Left cardiac atrium (tissue), 4 donors: ENCODE data around the gene UBN2. TPM values are rescaled to one million over a fixed set of nuclear protein-coding genes. Genes with fewer than 3 reads are reported as not detected.

Experiments used
- ATAC-seq, 2 donors: fragments of 200-7000 bp; cut with Tn5 transposase; one replicate each; pipeline ENCODE4 v1.9.1; 2020; ENCODE audit warnings: mild to moderate bottlenecking in 2 of 2, moderate library complexity in 2 of 2
- DNase-seq: peaks from one replicate; pipeline ENCODE4 v3.0.0-alpha.2; 2020
- intact Hi-C, 2 donors: fragments of 100-400 bp; cut with DNase I; formaldehyde crosslinking; loops; one replicate each; pipeline versions ENCODE4 v1.14.1 to v1.15.1; 2022 to 2023
- total RNA-seq, 2 donors: library from RNA; stranded (reverse); fragmentation: NEBNext Ultra II Directional; extraction: Animal tissue kit (Norgen Biotek cat#: 25700); gene quantifications; one replicate each; pipeline ENCODE4 v1.2.1, GENCODE V29; 2021
- donor health status: DM: no; HTN: yes; CAD: no.
- donor health status: DM: no; HTN: yes; CAD: no; lungs with severe emphysema.
- donor health status: DM: yes; HTN: yes; CAD: no.
- donor health status: Dilated cardiomyopathy.

The UBN2 gene
- total RNA-seq, 2 donors from 2014 or later, result 11.7 to 14.3 TPM

- ATAC-seq, result no peak
These were observed 103.5 kb downstream of the UBN2 start for GRCh38 chr7:139334399-139335150.

DNA sequence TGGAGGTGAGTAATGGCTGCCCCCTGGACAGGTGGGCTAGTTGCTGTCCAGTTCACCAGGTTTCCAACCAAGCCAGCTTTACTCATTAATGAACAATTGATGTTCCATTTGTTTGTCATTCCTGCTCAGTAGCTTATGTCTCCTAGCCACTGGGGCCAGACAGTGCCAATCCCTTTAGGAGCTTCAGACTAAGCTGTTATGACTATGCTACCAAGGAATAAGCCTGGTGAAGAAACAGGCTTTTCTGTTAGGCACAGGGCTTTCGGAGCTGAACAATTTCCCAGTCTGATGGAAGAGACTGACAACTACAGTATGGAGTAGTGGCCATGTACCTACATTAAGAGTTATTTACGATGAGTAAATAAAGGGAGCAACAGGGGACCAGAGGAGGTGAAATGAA lies 108.0 kb downstream of the UBN2 start:
- intact Hi-C loops, result no loop called here

More at GRCh38 chr7:139334399-139335150, 103.5 kb downstream of the UBN2 start:
- intact Hi-C loops, result no loop called here
- no peak for DNase-seq

GRCh38 chr7:139339698-139340036 lies 108.6 kb downstream of the UBN2 start:
- intact Hi-C loops, result loop anchor here in 1 of 2 donors (2.0 kb wide), 1 partner anchor 19 kb away; the partner anchor contains the start of gene LUC7L2
- ATAC-seq (no peak), DNase-seq (no peak)

More for the DNA sequence above, 108.0 kb downstream of the UBN2 start:
- DNase-seq, result no peak
- no peak for ATAC-seq

GRCh38 chr7:139340037-139340807 lies 109.2 kb downstream of the UBN2 start:
- intact Hi-C loops, result loop anchor here in 1 of 2 donors (2.0 kb wide), 1 partner anchor 19 kb away; the partner anchor contains the start of gene LUC7L2
- peak; percentile 98 for DNase-seq
- peak; percentile 91 to 93 for ATAC-seq

GRCh38 chr7:139340808-139341057 lies 109.7 kb downstream of the UBN2 start:
- intact Hi-C loops, result loop anchor here in 1 of 2 donors (2.0 kb wide), 1 partner anchor 18 kb away; the partner anchor contains the start of gene LUC7L2
- DNase-seq (no peak), ATAC-seq (peak; percentile 6 to 15)

- intact Hi-C loops, result loop anchor here in 1 of 2 donors (2.0 kb wide), 1 partner anchor 18 kb away; the partner anchor contains the start of gene LUC7L2
- peak; percentile 95 for DNase-seq
- ATAC-seq, result peak; percentile 85 to 87
These were observed 110.2 kb downstream of the UBN2 start, which contains the start of gene FMC1 for GRCh38 chr7:139341058-139341775. Gene FMC1 (plus strand): TSS chr7:139341337. CDS start chr7:139341385, 48 bp downstream.

DNA sequence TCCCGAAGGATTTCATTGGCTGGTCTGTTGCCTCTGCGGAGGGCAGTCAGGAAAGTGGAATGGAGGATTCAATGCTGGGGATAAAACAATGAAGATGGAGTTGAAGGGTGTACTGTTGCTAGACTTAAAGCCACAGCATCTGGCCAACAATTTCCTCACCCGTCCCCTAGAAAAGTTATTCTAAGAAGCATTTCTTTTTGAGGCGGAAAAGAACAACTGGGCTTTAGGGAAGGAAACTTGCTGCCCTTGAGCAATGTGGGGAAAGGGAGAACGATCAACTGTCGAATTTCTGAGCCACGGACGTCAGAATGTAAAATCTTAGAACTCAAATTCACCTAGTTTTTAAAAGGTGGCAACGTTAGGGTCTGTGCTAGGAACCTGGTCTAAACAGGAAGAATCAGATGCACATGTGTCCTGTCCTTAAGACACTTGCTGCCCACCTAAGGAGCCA lies 110.8 kb downstream of the UBN2 start:
- ATAC-seq (no peak), DNase-seq (no peak)
- intact Hi-C loops, result loop anchor here in 1 of 2 donors (2.0 kb wide), 1 partner anchor 17 kb away; the partner anchor contains the start of gene LUC7L2

DNA sequence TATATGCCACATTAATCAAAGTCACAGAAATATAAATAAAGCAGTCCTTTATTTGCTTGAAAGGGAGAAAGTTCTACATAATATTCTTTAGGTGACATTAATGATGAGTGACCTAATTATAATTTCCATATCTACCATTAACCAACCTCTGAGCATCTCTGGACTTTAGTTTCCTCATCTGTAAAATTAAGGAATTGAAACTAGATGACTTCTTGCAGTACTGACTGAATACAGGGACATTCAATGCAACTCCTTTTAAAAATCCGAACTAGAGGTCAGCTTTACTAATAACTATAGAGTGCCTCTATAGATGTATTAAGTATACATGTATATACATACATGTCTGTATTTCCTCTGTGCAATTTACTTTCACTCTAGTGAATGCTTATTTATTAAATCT lies 114.0 kb downstream of the UBN2 start:
- DNase-seq (no peak), ATAC-seq (no peak)
- intact Hi-C loops, result no loop called here

DNA sequence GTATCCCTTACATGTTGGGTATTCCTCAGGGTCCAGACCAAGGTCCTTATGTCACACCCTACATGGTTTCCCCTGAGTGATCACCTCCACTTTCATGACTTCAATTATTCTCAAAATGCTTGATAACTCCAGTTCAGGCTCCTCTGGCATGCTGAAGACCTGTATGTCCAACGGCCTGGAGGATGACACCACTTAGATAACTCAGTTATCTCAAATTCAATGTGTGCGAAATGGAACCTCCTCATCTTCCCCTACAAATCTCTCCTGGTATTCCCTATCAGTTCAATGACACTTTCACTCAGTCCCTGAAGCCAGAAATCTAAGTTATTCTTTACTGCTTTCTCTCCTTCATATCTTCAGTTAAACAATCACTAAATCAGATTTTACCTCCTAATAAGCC lies 120.0 kb downstream of the UBN2 start:
- intact Hi-C loops, result no loop called here
- no peak for ATAC-seq

DNA sequence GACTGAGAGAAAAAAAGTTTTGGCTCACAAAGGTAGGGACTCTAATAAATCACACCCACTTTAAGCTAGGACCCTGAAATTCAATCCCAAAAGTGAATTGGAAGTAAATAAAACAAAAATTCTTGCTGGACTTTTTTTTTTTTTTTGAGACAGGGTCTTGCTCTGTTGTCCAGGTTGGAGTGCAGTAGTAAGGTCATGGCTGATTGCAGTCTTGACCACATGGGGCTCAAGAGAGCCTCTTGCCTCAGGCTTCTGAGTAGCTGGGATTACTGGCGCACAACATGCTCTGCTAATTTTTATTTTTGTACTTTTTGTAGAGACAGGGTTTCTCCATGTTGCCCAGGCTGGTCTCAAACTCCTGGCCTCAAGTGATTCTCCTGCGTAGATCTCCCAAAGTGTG lies 123.7 kb downstream of the UBN2 start:
- intact Hi-C loops, result no loop called here
- no peak for DNase-seq
- ATAC-seq, result no peak

More for the DNA sequence above, 120.0 kb downstream of the UBN2 start:
- DNase-seq, result no peak

GRCh38 chr7:139355320-139355719 lies 124.3 kb downstream of the UBN2 start:
- ATAC-seq (no peak), DNase-seq (no peak)
- intact Hi-C loops, result no loop called here

Other genes with a start within 250 kb of the UBN2 start
- gene KIAA1549, start 249.8 kb upstream of the UBN2 start, total RNA-seq, result 1 to 10 TPM; 1.3 to 1.5 TPM
- gene ZC3HAV1L, start 195.2 kb upstream of the UBN2 start, total RNA-seq, result 1 to 10 TPM; 4.8 to 7.3 TPM
- 10 to 100 TPM; 12.1 to 16.4 TPM for gene ZC3HAV1, start 121.5 kb upstream of the UBN2 start, total RNA-seq
- 10 to 100 TPM; 32.3 to 38.2 TPM for gene FMC1, start 110.1 kb downstream of the UBN2 start, total RNA-seq
- 10 to 100 TPM; 46.4 to 52.3 TPM for gene LUC7L2, start 128.7 kb downstream of the UBN2 start, total RNA-seq